Suppressor macrophage (primary cell): ENCODE data around the gene FOXP1.

Experiments used
- DNase-seq, 4 experiments: peaks; one replicate each; pipeline ENCODE4 v3.0.0-alpha.2; 2020 to 2022

FOXP1 gene

DNA sequence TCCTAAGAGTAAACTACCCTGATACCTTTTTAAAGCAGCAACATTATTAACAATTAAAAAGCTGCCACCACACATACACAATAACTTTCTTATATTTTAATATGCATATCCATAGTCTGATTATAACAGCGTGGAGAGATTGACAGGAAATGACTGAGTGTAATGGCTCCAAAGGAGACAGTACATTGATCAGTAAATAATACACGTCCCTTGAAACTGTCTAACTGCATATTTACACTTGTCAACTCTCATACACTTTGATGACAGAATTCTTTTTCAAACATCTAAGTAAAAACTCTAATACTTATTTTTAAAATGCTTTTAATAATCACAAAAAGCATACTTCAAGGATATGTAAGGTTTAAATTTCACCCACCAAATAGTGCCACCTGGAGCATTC, 99.5 kb downstream of the FOXP1 start:
- no peak for DNase-seq

DNA sequence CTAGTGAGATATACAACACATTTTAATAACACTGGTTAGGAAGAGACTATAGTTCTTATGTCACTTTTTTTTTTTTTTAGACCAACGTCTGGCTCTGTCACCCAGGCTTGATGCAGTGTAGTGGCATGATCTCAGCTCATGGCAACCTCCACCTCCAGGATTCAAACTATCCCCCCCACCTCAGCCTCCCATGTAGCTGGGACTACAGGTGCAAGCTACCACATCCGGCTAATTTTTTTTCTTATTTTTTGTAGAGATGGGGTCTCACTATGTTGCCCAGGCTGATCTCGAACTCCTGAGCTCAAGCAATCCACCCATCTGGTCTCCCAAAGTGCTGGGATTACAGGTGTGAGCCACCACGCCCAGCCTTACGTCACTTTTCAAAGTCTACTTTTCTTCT, 100.8 kb downstream of the FOXP1 start:
- DNase-seq = no peak

DNA sequence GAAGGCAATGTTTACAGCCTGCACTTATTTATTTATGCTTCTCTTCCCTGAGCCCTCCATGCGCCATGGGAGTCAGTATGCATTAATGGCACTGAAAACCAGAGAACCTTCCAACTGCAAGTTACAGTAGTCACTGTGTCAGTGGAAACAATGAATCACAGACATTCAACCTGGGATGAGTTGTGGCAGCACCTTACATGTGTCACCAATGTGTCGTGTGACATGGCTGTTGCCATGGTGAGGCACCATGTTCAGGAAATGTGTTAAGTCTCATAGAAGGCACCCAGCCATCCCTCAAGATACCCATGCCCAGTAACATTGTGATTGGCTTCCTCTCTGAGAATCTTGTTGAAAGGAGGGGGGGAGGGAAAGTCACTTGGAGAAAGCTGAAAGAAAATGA, 105.0 kb downstream of the FOXP1 start:
- no peak for DNase-seq

DNA sequence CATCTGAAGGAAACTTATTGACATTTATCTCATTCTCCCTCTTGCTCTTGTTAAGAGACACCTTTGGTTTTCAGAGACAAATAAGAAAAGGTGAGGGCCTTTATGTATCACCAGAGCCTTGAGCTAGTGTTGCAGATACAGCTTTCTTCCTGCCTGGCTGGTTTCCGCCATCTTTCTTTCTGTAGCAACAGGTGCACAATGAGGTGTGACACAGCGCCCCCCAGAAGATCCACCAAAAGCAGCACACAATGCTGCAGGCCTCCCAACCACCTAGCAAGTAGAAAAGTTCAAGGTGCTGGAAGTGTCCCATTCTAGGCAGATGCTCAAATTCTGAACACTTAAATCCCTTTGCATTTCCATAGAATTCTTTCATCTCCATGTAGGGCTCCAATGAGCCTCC, 106.6 kb downstream of the FOXP1 start:
- DNase-seq = no peak

DNA sequence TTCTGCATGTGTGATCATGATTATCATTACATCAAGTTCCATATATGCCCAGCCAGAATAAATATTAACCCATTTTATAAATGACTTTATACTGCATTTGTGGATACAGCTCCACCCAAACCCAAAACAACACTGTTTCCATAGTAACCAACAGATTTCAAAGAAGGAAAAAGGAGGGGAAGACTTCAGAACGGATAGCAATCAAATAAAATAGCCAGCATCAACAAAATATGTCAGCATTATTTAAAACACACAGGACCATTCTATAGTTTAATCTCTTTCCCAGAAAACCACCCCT, 114.4 kb downstream of the FOXP1 start:
- no peak for DNase-seq

DNA sequence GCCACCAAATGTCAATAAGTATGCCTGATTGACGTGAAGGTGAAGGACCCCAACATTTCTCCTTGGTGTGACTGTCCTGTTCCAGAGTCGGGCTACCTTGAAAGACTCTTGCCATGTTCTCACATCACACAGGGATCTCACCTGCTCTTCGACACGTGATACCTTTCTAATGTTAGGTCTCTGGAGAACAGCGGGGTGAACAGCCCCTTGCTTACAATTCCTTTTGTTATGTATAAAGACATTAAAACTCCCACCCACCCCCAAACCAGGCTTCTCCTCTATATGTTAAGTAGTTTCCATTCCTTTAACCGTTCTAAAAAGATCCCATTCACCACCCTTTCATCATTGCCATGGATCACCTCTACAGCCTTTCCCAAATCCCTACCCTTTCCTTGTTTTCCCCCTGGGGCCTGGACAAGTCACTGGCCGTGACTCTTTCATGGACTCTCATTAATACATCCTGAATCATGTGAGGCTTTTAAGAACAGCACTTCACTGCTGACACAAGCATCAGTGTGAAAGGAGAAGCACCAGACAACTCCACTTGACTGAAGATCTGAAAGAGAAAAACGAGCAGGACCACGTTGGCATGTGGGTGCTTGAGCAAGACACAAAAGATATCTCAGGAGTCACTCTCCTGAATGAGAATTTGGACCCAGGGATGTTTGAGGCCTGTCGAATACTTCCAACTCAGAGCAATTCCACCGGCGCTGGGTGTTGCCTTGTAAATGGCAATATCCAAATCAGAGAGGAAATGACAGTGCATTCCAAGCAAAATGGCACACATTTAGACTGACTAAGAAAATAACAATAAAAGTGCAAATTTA, 115.0 kb downstream of the FOXP1 start:
- DNase-seq = peak; percentile 25 to 53 (median 42)

DNA sequence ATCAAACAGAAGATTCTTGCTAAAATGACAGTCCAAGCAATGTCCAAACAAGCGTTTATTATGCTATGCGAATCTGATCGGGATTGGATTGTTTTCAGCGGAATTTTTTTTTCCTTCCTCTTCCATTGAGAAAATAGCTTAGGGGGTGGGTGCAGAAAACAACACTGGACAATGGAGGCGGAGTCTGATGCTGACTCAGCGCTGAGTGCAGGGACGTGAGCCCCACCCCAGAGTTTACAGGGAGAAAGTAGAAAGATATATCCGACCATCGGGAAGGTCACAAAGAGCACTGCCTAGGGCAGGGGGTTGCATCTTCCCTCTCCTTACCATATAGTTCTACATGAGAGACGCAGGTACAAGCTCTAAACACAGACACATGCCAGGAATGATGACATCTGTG, 117.0 kb downstream of the FOXP1 start:
- DNase-seq = no peak

DNA sequence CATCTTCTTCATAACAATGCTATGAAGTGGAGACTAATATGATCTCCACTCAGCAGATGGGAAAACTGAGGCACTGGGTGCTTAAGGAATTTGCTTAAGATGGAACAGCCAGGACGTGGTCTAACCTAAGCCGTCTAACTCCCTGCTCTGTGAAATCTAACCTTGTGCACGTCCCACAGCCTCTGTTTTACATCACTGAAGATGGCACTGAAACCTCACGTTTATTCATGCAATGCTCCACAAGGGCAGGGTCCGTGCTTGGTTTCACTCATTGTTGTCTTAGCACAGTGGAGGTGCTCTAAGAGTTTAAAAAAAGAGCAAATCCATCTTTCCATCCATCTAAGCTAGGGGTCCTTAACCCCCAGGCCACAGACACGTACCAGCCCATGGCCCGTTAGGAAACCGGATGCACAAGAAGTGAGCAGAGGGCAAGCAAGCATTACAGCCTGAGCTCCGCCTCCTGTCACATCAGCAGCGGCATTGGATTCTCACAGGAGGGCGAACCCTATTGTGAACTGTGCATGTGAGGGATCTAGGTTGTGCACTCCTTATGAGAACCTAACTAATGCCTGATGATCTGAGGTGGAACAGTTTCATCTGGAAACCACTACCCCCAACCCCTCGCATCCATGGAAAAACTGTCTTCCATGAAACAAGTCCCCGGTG, 118.0 kb downstream of the FOXP1 start:
- DNase-seq = no peak

DNA sequence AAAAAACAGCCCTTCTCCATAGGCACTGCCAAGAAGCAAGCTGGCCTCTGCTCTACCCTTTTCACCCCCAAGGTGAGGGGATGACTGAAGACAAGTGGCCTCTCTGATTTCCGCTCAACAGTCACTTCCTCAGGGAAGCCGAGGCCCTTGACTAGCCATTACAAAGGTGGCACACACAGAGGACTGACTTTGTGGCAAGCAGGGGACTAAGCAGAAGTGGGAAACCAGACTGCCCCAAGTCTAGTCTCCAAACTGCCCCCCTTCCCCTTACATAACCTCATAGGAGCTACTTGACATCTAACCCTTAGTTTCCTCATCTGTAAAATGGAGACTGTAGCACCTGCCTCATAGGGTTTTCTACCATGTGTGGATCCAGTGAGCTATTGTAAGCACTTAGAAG, 118.9 kb downstream of the FOXP1 start:
- no peak for DNase-seq

DNA sequence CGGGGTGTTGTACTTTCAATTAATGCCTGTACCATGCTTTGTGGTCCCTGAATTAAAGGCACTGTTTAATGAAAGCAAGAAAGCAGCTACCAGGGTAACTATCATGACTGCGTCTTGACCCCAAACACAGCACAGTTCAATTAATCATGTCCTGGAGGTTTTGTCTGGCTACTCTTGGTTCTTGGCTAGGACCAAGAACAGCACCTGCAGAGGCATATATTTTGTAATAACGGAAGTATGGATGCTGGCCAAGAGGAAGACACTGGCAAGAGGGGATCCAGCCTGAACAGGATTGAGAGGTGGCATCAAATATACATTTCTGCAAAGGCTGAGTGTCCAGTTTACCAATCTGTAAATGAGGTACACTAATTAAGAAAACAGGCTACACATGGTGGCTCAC, 119.9 kb downstream of the FOXP1 start:
- DNase-seq = no peak

DNA sequence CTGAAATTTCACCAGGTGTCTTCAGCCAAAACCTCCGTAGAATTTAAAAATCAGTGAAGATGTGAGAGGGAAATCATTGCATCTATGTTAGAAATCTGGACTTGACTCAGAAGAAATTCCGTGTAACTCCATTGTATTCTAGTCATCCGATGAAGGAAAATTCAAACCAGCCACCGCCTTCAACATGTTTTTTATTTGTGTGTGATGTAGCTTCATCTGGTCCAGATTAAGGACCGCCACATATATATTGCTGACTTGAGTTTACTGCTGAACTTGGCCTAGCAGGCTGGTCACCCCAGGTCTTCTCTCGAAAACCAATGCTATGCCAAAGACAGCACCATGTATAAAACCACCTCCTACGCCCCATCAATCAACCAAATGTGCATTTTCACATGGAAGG, 120.9 kb downstream of the FOXP1 start:
- DNase-seq = no peak

DNA sequence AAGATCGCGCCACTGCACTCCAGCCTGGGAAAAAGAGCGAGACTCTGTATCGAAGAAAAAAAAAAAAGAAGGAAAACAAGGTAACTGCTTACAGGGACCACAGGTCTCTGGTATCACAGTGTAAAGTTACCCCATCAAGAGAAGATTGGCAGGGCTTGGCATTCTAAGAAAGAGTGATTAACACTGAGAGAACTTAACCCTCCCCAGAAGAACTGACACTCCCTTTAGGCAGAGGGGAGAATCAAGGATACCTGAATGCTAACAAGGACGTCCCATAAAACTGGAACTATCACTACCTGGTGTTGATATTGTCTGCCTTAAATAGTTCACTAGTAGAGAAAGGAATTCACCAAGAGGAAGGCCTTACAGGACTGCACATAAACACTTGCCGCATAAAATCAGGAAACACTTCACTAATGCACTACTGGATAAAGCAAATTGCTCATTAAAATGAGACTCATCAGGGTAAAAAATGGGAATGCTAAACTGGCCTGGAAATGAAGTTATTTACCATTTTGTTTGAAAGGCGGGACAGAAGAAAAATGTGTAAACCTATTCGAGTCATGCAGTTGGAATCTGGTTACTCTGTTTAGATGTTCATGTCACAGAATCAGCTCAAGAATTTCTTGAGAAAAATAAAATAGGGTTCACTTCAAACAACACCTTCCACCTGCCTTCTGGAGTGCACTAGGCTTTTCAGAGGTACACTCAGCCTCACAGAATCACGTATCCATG, 121.6 kb downstream of the FOXP1 start:
- no peak for DNase-seq

DNA sequence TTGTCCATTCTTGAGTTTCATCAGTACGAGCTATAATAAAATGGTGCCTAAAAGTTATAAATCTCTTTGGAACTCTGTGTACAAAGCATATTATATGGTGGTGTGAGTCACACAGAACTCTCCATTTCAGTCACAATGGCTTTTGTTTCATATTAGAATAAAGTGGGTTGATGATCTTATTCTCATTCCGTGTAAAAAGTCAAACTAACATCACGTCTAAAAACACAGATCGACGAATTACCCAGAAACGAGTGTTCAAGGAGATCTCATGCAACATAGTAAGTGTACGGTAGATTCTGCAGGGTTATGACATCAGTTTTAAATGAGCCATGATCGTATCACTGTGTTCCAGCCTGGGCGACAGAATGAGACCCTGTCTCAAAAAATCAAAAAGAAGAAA, 122.4 kb downstream of the FOXP1 start:
- no peak for DNase-seq

DNA sequence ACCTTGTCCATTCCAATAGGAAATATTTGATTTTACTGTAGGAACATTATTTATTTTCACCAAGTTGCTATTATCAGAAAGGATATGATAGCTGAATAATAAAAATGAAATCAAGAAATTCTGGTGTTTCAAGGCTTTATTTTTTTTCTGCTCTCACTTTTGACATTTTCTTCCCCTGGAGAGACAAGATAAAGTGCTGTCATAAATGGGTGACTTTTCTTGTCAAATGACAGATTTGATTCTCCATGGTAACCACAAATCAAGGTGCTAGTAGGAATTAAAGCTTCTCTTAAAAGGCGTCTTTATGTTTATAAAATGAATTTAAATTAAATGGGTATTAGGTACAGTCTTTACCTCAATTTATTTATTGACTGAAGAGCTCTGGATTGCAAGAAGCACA, 124.6 kb downstream of the FOXP1 start:
- DNase-seq = no peak

DNA sequence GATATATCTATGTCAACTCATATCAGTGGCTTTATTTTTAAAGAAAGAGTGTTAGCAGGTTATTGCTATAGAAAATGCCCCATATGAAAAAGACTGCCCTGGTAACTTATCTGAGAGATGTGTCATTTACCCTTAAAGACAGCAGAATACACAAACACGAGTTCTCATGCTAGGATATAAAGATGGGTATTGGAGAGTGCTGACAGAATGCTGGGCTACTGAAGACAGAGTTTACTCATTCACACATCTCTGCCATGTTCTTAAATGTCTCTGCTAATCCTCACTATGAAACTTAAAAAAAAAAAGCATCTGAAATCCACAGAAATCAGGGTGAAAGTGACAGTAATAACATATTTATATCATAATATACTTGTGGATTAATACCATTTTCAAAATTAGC, 126.7 kb downstream of the FOXP1 start:
- no peak for DNase-seq

DNA sequence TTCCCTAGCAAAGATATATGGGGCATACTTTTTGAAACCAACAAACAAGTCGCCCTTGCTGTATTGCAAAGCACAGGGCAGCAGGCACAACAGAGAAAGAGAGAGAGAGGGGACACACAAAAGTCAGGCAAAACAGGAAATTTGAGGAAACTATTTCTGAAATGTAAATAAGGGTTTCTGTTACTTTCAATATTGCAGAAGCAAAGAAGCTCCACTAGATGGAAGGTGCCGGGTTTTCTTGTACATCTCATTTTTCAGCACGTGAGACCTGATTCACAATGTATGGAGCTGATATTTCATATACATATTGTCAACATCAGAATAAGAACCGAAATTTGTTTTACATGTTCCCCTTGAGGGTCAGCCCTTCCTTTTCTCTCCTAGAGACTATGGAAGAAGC, 127.4 kb downstream of the FOXP1 start:
- DNase-seq = peak in 3 of 4 experiments; percentile 24 to 52 (median 52)

DNA sequence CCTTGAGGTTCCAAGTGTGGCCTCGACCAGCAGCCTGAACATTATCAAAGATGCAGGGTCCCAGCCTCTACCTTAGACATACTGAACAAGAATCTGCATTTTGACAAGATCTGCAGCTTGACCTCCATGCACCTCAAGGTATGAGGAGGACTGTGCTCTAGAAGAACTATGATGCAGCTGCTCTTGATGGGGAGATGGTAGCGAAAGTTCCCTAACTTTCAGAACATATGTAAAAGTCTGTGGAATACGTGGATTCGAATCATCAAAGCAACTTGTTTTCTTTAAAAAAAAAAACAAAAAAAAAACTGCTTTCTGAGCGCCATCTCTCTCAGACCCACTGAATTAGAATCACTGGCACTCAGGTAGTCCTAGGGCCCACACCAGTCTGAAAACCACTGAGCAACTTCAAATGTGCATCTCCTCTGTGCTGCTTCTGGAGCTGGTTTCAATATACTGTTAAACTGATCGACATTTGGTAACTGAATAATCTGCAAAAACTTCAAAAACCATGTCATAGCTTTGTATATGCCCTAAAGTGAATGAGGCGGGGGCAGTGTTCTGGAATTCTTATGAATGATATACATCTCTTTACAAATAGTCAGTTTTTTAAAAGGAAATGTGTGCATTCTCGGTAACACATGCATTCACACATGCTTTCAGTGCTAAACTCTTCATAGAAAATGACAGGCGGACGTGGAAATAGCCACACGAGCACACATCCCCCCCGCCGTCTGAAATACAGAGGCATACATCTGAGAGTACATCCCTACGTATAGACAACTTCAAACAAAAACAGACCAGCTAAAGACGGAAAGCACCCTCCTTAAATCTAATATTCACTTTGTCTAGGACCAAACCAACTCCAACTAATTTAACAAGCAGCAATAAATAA, 128.8 kb downstream of the FOXP1 start:
- no peak for DNase-seq

DNA sequence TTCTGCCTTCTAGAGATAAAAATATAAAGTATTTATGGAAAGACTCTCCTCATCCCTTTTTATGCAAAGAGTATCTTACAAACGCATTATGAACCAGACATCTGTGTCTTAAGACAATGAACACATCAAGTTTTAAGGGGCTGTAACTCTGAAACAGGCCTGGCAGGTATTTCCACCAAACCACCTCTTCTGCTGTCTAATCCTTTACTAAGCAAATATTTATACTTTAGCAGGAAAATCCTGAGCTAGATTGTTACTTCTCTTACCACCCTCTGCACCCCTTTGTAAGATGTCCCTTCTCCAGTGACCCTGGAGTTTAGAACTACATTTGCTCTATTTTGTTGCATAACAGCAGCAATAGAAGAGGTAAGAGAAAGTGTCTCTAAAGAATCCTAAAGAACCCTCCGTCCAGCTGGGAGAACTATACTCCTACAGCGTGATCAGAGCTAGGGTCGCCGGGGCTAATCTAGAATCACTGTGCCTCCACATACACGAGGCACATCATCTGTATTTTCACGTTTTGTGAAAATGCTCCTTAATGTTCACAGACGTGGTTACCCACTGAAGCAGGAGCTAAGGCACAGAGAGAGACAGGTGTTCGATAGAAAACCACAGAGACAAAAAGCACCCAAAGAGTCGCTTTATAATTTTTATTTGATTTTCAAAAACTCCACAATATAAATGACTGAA, 129.6 kb downstream of the FOXP1 start:
- no peak for DNase-seq

DNA sequence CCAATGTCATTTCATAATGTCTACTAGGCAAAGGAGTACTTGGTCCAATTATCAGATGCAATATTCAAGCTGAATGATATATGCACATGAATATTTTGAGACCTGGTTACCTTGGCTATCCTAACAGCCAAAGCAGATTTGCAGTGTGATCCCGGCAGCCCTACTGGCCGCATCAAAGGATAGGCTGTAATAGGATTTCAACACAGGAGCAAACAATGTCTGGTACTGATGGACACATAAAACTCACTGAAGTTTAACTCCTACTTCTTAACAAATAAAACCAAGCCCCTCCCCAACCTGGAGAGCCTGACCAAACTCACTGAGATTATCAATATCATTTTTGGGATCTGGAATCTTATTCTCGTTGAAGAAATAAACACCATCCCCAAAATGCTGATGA, 130.2 kb downstream of the FOXP1 start:
- DNase-seq = no peak

DNA sequence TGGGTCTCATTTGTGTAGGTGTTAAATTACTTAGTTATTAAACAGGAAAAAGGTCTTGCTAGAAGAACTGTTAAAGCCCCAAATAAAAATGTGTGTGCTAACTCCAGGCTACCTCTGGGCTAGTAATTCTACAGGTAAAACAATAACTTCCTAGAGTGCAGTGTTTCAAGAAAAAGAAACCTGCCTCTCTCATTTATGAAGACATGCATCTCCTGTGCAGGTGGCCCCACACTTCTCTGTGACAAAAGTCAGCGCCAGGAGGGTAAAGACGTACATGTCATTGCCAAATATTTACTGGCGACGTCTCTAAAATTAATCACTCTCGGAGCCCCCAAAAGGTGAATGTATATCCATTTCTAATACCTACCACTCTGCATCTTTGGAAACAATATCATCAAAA, 131.7 kb downstream of the FOXP1 start:
- DNase-seq = no peak

DNA sequence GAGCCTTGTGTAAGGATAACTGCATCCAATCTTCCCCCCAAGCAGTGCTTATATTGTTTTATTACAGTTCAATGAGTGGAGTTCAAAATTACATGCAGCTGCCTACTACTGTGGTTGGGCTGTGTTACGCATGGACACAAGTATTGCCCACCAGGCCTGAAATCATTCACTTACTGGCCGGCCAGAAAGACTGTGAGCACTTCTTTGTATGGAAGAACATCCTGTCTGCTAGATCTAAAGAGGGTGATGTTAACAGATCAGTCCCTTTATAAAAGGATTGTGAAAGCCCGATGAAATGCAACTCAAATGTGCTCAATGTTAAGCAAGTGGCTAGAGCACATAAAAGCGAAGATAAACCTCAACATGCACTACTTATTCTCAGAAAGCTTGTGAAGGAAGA, 132.5 kb downstream of the FOXP1 start:
- no peak for DNase-seq

DNA sequence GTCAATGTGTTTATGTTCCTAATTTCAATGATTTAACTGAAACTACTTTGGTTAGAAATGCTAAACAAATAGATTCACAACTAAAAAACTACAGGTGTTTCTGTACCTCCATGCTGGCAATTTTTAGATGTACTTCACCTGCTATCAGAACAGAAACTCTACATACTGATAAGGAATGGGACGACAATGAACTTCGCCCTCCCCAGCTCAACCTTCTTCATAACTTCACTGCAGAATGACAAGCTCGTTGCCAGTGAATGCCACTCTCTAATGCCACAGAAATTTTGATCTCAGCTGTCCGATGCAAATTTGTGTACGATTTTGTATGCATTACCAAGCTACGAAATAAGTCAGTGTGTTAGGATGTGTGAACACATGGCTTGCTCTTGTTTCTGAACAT, 133.4 kb downstream of the FOXP1 start:
- no peak for DNase-seq
